GM04504 (cell line): Measurements from ENCODE around the gene PTTG1IP.
"Not testable (repeated sequence)": the region's sequence is repeated elsewhere in the genome, so short reads cannot be mapped to it uniquely, and the experiment has no call there.

ENCODE experiments used
- DNase-seq: peaks from one replicate; pipeline ENCODE4 v3.0.0-alpha.2; 2012; ENCODE audit warnings: low read depth

The PTTG1IP gene

GRCh38 chr21:44873356-44874239 lies at the start of gene PTTG1IP:
Gene PTTG1IP, minus strand, starts transcription at chr21:44873690. Its CDS starts 74 bp downstream, at chr21:44873616.
- peak; percentile 96 for DNase-seq

- DNase-seq = no peak
These were observed 48.4 kb upstream of the PTTG1IP start for GRCh38 chr21:44921928-44922327.

GRCh38 chr21:44920694-44921604 lies 47.5 kb upstream of the PTTG1IP start, which contains the start of gene ITGB2:
Gene ITGB2, minus strand, starts transcription at chr21:44920899. Its CDS starts 10,117 bp downstream, at chr21:44910782.
- DNase-seq = no peak

- DNase-seq = no peak
These were observed 46.6 kb upstream of the PTTG1IP start for GRCh38 chr21:44919913-44920693.

GRCh38 chr21:44919111-44919912 lies 45.8 kb upstream of the PTTG1IP start:
- DNase-seq = no peak

- DNase-seq = no peak
These were observed 45.1 kb upstream of the PTTG1IP start for GRCh38 chr21:44918581-44919033.

GRCh38 chr21:44918107-44918470 lies 44.6 kb upstream of the PTTG1IP start:
- no peak for DNase-seq

- DNase-seq = no peak
These were observed 44.1 kb upstream of the PTTG1IP start for GRCh38 chr21:44917446-44918106.

GRCh38 chr21:44916965-44917364 lies 43.5 kb upstream of the PTTG1IP start:
- DNase-seq = no peak

- DNase-seq = no peak
These were observed 40.8 kb upstream of the PTTG1IP start for GRCh38 chr21:44914176-44914874.

GRCh38 chr21:44913425-44914175 lies 40.1 kb upstream of the PTTG1IP start:
- DNase-seq = no peak

GRCh38 chr21:44912506-44913412 lies 39.3 kb upstream of the PTTG1IP start:
- not testable (repeated sequence) for DNase-seq

GRCh38 chr21:44912158-44912473 lies 38.6 kb upstream of the PTTG1IP start:
- DNase-seq = no peak

GRCh38 chr21:44911384-44912157 lies 38.1 kb upstream of the PTTG1IP start:
- DNase-seq = no peak

- DNase-seq = no peak
These were observed 37.5 kb upstream of the PTTG1IP start for GRCh38 chr21:44911068-44911383.

GRCh38 chr21:44910229-44911067 lies 37.0 kb upstream of the PTTG1IP start:
- no peak for DNase-seq

- DNase-seq = no peak
These were observed 36.2 kb upstream of the PTTG1IP start for GRCh38 chr21:44909719-44910118.
